Measurements from ENCODE around the gene ZDHHC7.

Gene ZDHHC7

GRCh38 chr16:84959784-84960417 lies 51.4 kb downstream of the ZDHHC7 start:
- no peak for TF ChIP-seq CTCF (IDR thresholded peaks at IDR 0.05; ENCODE audit: low read depth, low read length, missing control alignments)
- no peak overlapping the region for H3K4me3 ChIP-seq (ENCODE audit: low read depth, low read length)
- H3K27me3 ChIP-seq (replicated peaks): no peaks in the 10 kb centered on the region
- no peak overlapping the region for H3K27ac ChIP-seq
- in situ Hi-C loops (cut with HindIII; ENCODE audit: low pct_ligation_motif_present, low sequenced_read_pairs): no loop called here
- DNase-seq: no peak
- no peaks in the 10 kb centered on the region for H3K36me3 ChIP-seq (replicated peaks)

- peak; percentile 65 for TF ChIP-seq CTCF (IDR thresholded peaks at IDR 0.05; ENCODE audit: low read depth, low read length, missing control alignments)
- no peak for DNase-seq
- in situ Hi-C loops (cut with HindIII; ENCODE audit: low pct_ligation_motif_present, low sequenced_read_pairs): no loop called here
These were observed 52.2 kb downstream of the ZDHHC7 start for GRCh38 chr16:84959045-84959576.

GRCh38 chr16:84957792-84958191 lies 53.5 kb downstream of the ZDHHC7 start:
- H3K4me3 ChIP-seq (ENCODE audit: low read depth, low read length): no peak overlapping the region
- no peak for TF ChIP-seq CTCF (IDR thresholded peaks at IDR 0.05; ENCODE audit: low read depth, low read length, missing control alignments)
- in situ Hi-C loops (cut with HindIII; ENCODE audit: low pct_ligation_motif_present, low sequenced_read_pairs): no loop called here
- no peak overlapping the region for H3K27ac ChIP-seq
- no peaks in the 10 kb centered on the region for H3K36me3 ChIP-seq (replicated peaks)
- no peak for DNase-seq
- H3K27me3 ChIP-seq (replicated peaks): no peaks in the 10 kb centered on the region

More at GRCh38 chr16:84959045-84959576, 52.2 kb downstream of the ZDHHC7 start:
- H3K27ac ChIP-seq: no peak overlapping the region
- H3K4me3 ChIP-seq (ENCODE audit: low read depth, low read length): no peak overlapping the region
- H3K36me3 ChIP-seq (replicated peaks): no peaks in the 10 kb centered on the region
- no peaks in the 10 kb centered on the region for H3K27me3 ChIP-seq (replicated peaks)

GRCh38 chr16:84957192-84957591 lies 54.1 kb downstream of the ZDHHC7 start:
- Histone ChIP-seq H3K27me3 (replicated peaks) (no peaks in the 10 kb centered on the region), H3K4me3 (ENCODE audit: low read depth, low read length) (no peak overlapping the region), H3K36me3 (replicated peaks) (no peaks in the 10 kb centered on the region), H3K27ac (no peak overlapping the region)
- in situ Hi-C loops (cut with HindIII; ENCODE audit: low pct_ligation_motif_present, low sequenced_read_pairs): no loop called here
- no peak for TF ChIP-seq CTCF (IDR thresholded peaks at IDR 0.05; ENCODE audit: low read depth, low read length, missing control alignments)
- DNase-seq: no peak

GRCh38 chr16:84955427-84955826 lies 55.9 kb downstream of the ZDHHC7 start:
- H3K27ac ChIP-seq: no peak overlapping the region
- in situ Hi-C loops (cut with HindIII; ENCODE audit: low pct_ligation_motif_present, low sequenced_read_pairs): no loop called here

More at GRCh38 chr16:84955427-84955826, 55.9 kb downstream of the ZDHHC7 start:
- no peak for DNase-seq
- Histone ChIP-seq H3K36me3 (replicated peaks) (no peaks in the 10 kb centered on the region), H3K27me3 (replicated peaks) (no peaks in the 10 kb centered on the region), H3K4me3 (ENCODE audit: low read depth, low read length) (no peak overlapping the region)
- no peak for TF ChIP-seq CTCF (IDR thresholded peaks at IDR 0.05; ENCODE audit: low read depth, low read length, missing control alignments)

Data from brain microvascular endothelial cell (primary cell).